Hepatocyte (in vitro differentiated cells): ENCODE data around the gene ADSS2.

ENCODE experiments used
- EZH2 ChIP-seq: fragments of 200-600 bp; sonication (generic); IDR thresholded peaks from 2 replicates; pipeline ENCODE4 v1.6.1; 2016; ENCODE audit warnings: antibody characterized with exemption, mild to moderate bottlenecking, borderline replicate concordance
- TF ChIP-seq, protein P1 (sequence below): fragments of 200-600 bp; sonication (generic); IDR thresholded peaks from 2 replicates; pipeline ENCODE4 v1.5.1; 2016; ENCODE audit warnings: antibody characterized with exemption, mild to moderate bottlenecking; ENCODE audit not compliant: poor library complexity

DNA sequence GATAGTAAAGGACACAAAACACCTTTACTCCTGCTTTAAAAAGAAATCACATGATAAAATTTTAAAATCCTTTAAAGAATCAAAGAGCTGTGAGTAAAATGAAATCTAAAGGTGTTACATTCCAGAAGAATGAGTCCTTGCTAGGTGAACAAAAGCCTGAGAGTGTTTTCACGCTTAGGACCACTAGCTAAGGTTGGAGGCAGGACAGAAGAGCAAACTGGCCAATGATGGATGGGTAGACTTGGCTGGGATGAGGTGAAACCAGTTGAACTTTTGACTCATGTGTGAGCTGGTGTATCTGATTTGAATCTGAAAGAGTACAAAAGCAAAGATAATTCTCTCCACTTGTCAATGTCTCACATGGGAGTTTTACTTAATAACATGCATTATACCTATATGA lies 44.5 kb upstream of the ADSS2 start:
- TF ChIP-seq, protein P1, sequence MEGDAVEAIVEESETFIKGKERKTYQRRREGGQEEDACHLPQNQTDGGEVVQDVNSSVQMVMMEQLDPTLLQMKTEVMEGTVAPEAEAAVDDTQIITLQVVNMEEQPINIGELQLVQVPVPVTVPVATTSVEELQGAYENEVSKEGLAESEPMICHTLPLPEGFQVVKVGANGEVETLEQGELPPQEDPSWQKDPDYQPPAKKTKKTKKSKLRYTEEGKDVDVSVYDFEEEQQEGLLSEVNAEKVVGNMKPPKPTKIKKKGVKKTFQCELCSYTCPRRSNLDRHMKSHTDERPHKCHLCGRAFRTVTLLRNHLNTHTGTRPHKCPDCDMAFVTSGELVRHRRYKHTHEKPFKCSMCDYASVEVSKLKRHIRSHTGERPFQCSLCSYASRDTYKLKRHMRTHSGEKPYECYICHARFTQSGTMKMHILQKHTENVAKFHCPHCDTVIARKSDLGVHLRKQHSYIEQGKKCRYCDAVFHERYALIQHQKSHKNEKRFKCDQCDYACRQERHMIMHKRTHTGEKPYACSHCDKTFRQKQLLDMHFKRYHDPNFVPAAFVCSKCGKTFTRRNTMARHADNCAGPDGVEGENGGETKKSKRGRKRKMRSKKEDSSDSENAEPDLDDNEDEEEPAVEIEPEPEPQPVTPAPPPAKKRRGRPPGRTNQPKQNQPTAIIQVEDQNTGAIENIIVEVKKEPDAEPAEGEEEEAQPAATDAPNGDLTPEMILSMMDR: no peak
- TF ChIP-seq EZH2: no peak
